ENCODE results near the gene CARNS1. TPM values are rescaled to one million over a fixed set of nuclear protein-coding genes. Genes with fewer than 3 reads are reported as not detected.

Gene CARNS1
- total RNA-seq, 4 donors from 2014 or later: 0.09 to 0.76 (median 0.25) TPM

- WGBS, 2 donors: 80 to 81% methylated on average over 2 of the region's 9 CpGs
- DNase-seq: no peak
- Histone ChIP-seq H3K9me3 (no peaks in the 10 kb centered on the region), H3K27ac (peak overlapping the region in 2 of 4 donors; percentile 34 to 53), H3K27me3 (peaks cover 0 to 64% (median 0%) of the 10 kb centered on the region in 4 donors), H3K4me3 (peak overlapping the region in 1 of 4 donors; percentile 40), H3K4me1 (peaks cover 9 to 73% (median 13%) of the 10 kb centered on the region in 3 donors), H3K36me3 (no peaks in the 10 kb centered on the region)
- intact Hi-C loops (cut with DNase I): no loop called here
- TF ChIP-seq POLR2A (IDR thresholded peaks at IDR 0.05) (no peak), CTCF (IDR thresholded peaks at IDR 0.05) (no peak)
Observed at GRCh38 chr11:67405688-67406339, 9.7 kb upstream of the CARNS1 start.

GRCh38 chr11:67406420-67406968 is 9.0 kb upstream of the CARNS1 start:
- Histone ChIP-seq H3K27me3 (peaks cover 0 to 70% (median 0%) of the 10 kb centered on the region in 4 donors), H3K4me1 (peaks cover 7 to 68% (median 12%) of the 10 kb centered on the region in 3 donors)

GRCh38 chr11:67406969-67407687 is 8.3 kb upstream of the CARNS1 start:
- no peaks in the 10 kb centered on the region for H3K9me3 ChIP-seq
- DNase-seq: no peak
- H3K36me3 ChIP-seq: no peaks in the 10 kb centered on the region
- intact Hi-C loops (cut with DNase I): no loop called here
- H3K27ac ChIP-seq: peak overlapping the region in 2 of 4 donors; percentile 29 to 65
- TF ChIP-seq POLR2A (IDR thresholded peaks at IDR 0.05) (no peak), CTCF (IDR thresholded peaks at IDR 0.05) (no peak)
- no peak overlapping the region for H3K4me3 ChIP-seq
- peaks cover 4 to 66% (median 10%) of the 10 kb centered on the region in 3 donors for H3K4me1 ChIP-seq
- H3K27me3 ChIP-seq: peaks cover 0 to 77% (median 0%) of the 10 kb centered on the region in 4 donors
- 32 to 41% methylated on average over 4 to 5 of the region's 12 CpGs for WGBS, 2 donors

More at GRCh38 chr11:67406420-67406968, 9.0 kb upstream of the CARNS1 start:
- Histone ChIP-seq H3K36me3 (no peaks in the 10 kb centered on the region), H3K9me3 (no peaks in the 10 kb centered on the region), H3K4me3 (no peak overlapping the region), H3K27ac (peak overlapping the region in 1 of 4 donors; percentile 55)
- DNase-seq: no peak
- intact Hi-C loops (cut with DNase I): no loop called here
- 78% methylated on average over 2 of the region's 18 CpGs; no CpG with 5 or more reads in 1 of the 2 donors for WGBS, 2 donors
- no peak for TF ChIP-seq POLR2A (IDR thresholded peaks at IDR 0.05)
- TF ChIP-seq CTCF (IDR thresholded peaks at IDR 0.05): no peak

- Histone ChIP-seq H3K27ac (peak overlapping the region in 2 of 4 donors; percentile 29 to 65), H3K9me3 (no peaks in the 10 kb centered on the region), H3K4me3 (no peak overlapping the region), H3K27me3 (peaks cover 0 to 83% (median 0%) of the 10 kb centered on the region in 4 donors), H3K36me3 (no peaks in the 10 kb centered on the region), H3K4me1 (peaks cover 0 to 65% (median 7%) of the 10 kb centered on the region in 3 donors)
- TF ChIP-seq CTCF (IDR thresholded peaks at IDR 0.05) (no peak), POLR2A (IDR thresholded peaks at IDR 0.05) (no peak)
- no peak for DNase-seq
- intact Hi-C loops (cut with DNase I): no loop called here
- 25 to 62% methylated on average over 1 to 10 of the region's 12 CpGs for WGBS, 2 donors
Observed at GRCh38 chr11:67407688-67408163, 7.8 kb upstream of the CARNS1 start.

All from esophagus squamous epithelium (tissue), 5 donors.